ENCODE results near the gene ZNF618. TPM values are rescaled to one million over a fixed set of nuclear protein-coding genes. Genes with fewer than 3 reads are reported as not detected.

Gene ZNF618
- total RNA-seq, 1 experiment from 2014 or later, result 22.0 TPM

DNA sequence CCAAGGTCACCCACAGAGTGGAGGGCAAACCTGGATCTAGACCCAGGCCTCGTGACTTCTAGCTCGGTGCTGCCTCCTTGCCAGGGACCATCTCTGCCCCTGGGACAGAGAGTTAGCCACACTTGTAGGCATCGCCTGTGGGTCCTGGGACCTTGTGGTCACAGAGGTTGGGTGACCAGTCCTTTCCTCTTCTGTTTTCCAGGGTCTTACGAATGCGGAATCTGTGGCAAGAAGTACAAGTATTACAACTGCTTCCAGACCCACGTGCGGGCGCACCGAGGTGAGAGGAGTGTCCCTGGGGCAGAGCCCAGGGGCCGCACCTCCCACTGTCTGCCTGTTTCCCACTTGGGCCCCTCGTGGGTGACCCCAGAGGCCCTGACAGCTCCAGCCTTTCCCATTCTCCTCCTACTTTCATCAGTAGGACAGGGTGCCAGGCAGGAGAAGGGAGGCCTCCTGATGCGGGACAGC, 125.7 kb downstream of the ZNF618 start (continued):
- TF ChIP-seq, protein P1, sequence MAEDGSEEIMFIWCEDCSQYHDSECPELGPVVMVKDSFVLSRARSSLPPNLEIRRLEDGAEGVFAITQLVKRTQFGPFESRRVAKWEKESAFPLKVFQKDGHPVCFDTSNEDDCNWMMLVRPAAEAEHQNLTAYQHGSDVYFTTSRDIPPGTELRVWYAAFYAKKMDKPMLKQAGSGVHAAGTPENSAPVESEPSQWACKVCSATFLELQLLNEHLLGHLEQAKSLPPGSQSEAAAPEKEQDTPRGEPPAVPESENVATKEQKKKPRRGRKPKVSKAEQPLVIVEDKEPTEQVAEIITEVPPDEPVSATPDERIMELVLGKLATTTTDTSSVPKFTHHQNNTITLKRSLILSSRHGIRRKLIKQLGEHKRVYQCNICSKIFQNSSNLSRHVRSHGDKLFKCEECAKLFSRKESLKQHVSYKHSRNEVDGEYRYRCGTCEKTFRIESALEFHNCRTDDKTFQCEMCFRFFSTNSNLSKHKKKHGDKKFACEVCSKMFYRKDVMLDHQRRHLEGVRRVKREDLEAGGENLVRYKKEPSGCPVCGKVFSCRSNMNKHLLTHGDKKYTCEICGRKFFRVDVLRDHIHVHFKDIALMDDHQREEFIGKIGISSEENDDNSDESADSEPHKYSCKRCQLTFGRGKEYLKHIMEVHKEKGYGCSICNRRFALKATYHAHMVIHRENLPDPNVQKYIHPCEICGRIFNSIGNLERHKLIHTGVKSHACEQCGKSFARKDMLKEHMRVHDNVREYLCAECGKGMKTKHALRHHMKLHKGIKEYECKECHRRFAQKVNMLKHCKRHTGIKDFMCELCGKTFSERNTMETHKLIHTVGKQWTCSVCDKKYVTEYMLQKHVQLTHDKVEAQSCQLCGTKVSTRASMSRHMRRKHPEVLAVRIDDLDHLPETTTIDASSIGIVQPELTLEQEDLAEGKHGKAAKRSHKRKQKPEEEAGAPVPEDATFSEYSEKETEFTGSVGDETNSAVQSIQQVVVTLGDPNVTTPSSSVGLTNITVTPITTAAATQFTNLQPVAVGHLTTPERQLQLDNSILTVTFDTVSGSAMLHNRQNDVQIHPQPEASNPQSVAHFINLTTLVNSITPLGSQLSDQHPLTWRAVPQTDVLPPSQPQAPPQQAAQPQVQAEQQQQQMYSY (CRISPR knock-in tag; IDR thresholded peaks at IDR 0.05), result no peak
- TF ChIP-seq CBFB (CRISPR knock-in tag; IDR thresholded peaks at IDR 0.05; ENCODE audit: low read depth) (no peak), CREB1 (CRISPR knock-in tag; IDR thresholded peaks at IDR 0.05) (no peak), SMAD4 (CRISPR knock-in tag; IDR thresholded peaks at IDR 0.05) (no peak), ZNF317 (CRISPR knock-in tag; IDR thresholded peaks at IDR 0.05; ENCODE audit: borderline replicate concordance, low read depth) (no peak), GRHL2 (CRISPR knock-in tag; IDR thresholded peaks at IDR 0.05; ENCODE audit: insufficient replicate concordance, severe bottlenecking) (no peak)
- TF ChIP-seq, protein P2, sequence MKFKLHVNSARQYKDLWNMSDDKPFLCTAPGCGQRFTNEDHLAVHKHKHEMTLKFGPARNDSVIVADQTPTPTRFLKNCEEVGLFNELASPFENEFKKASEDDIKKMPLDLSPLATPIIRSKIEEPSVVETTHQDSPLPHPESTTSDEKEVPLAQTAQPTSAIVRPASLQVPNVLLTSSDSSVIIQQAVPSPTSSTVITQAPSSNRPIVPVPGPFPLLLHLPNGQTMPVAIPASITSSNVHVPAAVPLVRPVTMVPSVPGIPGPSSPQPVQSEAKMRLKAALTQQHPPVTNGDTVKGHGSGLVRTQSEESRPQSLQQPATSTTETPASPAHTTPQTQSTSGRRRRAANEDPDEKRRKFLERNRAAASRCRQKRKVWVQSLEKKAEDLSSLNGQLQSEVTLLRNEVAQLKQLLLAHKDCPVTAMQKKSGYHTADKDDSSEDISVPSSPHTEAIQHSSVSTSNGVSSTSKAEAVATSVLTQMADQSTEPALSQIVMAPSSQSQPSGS (CRISPR knock-in tag; IDR thresholded peaks at IDR 0.05; ENCODE audit: borderline replicate concordance, low read depth), result no peak
- TF ChIP-seq, protein P3, sequence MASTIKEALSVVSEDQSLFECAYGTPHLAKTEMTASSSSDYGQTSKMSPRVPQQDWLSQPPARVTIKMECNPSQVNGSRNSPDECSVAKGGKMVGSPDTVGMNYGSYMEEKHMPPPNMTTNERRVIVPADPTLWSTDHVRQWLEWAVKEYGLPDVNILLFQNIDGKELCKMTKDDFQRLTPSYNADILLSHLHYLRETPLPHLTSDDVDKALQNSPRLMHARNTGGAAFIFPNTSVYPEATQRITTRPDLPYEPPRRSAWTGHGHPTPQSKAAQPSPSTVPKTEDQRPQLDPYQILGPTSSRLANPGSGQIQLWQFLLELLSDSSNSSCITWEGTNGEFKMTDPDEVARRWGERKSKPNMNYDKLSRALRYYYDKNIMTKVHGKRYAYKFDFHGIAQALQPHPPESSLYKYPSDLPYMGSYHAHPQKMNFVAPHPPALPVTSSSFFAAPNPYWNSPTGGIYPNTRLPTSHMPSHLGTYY (CRISPR knock-in tag; IDR thresholded peaks at IDR 0.05), result no peak
- TF ChIP-seq, protein P4, sequence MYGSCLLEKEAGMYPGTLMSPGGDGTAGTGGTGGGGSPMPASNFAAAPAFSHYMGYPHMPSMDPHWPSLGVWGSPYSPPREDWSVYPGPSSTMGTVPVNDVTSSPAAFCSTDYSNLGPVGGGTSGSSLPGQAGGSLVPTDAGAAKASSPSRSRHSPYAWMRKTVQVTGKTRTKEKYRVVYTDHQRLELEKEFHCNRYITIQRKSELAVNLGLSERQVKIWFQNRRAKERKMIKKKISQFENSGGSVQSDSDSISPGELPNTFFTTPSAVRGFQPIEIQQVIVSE (CRISPR knock-in tag; IDR thresholded peaks at IDR 0.05; ENCODE audit: borderline replicate concordance), result no peak
- TF ChIP-seq, protein P5, sequence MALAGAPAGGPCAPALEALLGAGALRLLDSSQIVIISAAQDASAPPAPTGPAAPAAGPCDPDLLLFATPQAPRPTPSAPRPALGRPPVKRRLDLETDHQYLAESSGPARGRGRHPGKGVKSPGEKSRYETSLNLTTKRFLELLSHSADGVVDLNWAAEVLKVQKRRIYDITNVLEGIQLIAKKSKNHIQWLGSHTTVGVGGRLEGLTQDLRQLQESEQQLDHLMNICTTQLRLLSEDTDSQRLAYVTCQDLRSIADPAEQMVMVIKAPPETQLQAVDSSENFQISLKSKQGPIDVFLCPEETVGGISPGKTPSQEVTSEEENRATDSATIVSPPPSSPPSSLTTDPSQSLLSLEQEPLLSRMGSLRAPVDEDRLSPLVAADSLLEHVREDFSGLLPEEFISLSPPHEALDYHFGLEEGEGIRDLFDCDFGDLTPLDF (CRISPR knock-in tag; IDR thresholded peaks at IDR 0.05), result no peak

DNA sequence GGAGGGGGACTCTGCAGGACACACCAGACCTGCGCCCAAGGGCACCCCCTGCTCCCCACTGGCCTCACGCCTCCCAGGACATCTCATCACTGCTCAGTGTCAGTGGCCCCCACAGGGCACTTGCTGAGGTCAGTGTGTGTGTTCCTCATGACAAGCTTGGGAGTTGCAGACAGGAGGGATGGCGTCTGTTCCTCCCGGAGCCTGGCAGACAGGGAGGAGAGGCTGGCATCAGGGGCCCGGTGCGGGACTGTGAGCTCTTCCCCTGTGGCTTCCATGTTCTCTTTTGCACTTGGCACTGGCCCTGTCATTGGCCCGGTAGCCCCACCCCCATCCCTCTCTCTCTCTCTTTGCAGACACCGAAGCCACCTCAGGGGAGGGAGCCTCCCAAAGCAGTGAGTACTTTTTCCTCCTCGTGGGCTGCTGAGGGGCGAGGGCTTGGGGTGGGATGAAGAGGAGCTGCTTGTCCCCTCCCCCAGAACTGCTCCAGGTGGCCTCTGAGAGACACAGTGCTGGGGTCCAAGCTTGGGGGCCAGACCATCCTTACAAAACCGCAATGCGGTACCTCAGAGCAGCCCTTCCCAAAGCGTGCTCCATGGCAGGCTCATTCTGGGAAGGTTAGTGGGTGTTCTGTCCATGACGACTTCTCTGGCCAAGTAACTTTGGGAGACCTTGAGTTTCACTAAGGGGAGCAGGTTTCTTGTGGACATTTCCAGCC, 126.3 kb downstream of the ZNF618 start:
- Mint-ChIP-seq H3K27ac (no peak overlapping the region), H3K4me1 (no peaks in the 10 kb centered on the region), H3K27me3 (ENCODE audit: low read depth) (no peaks in the 10 kb centered on the region), H3K36me3 (no peaks in the 10 kb centered on the region), H3K9me3 (no peaks in the 10 kb centered on the region), H3K4me3 (no peak overlapping the region)
- TF ChIP-seq MXD4 (CRISPR knock-in tag; IDR thresholded peaks at IDR 0.05; ENCODE audit: borderline replicate concordance) (no peak), ZBTB21 (CRISPR knock-in tag; IDR thresholded peaks at IDR 0.05; ENCODE audit: borderline replicate concordance) (no peak), SMAD4 (CRISPR knock-in tag; IDR thresholded peaks at IDR 0.05) (no peak), RORB (CRISPR knock-in tag; IDR thresholded peaks at IDR 0.05) (no peak), ZNF416 (CRISPR knock-in tag; IDR thresholded peaks at IDR 0.05) (no peak), TEAD1 (CRISPR knock-in tag; IDR thresholded peaks at IDR 0.05) (no peak), OVOL2 (CRISPR knock-in tag; IDR thresholded peaks at IDR 0.05; ENCODE audit: borderline replicate concordance) (no peak), ESRRA (CRISPR knock-in tag; IDR thresholded peaks at IDR 0.05; ENCODE audit: borderline replicate concordance) (no peak), TCF7 (CRISPR knock-in tag; IDR thresholded peaks at IDR 0.05; ENCODE audit: low read depth) (no peak), CBFB (CRISPR knock-in tag; IDR thresholded peaks at IDR 0.05; ENCODE audit: low read depth) (no peak), FOXP1 (CRISPR knock-in tag; IDR thresholded peaks at IDR 0.05; ENCODE audit: borderline replicate concordance) (no peak)
- TF ChIP-seq, protein P6, sequence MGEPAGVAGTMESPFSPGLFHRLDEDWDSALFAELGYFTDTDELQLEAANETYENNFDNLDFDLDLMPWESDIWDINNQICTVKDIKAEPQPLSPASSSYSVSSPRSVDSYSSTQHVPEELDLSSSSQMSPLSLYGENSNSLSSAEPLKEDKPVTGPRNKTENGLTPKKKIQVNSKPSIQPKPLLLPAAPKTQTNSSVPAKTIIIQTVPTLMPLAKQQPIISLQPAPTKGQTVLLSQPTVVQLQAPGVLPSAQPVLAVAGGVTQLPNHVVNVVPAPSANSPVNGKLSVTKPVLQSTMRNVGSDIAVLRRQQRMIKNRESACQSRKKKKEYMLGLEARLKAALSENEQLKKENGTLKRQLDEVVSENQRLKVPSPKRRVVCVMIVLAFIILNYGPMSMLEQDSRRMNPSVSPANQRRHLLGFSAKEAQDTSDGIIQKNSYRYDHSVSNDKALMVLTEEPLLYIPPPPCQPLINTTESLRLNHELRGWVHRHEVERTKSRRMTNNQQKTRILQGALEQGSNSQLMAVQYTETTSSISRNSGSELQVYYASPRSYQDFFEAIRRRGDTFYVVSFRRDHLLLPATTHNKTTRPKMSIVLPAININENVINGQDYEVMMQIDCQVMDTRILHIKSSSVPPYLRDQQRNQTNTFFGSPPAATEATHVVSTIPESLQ (CRISPR knock-in tag; IDR thresholded peaks at IDR 0.05), result no peak
- TF ChIP-seq, protein P3 (CRISPR knock-in tag; IDR thresholded peaks at IDR 0.05), result no peak
- TF ChIP-seq, protein P7, sequence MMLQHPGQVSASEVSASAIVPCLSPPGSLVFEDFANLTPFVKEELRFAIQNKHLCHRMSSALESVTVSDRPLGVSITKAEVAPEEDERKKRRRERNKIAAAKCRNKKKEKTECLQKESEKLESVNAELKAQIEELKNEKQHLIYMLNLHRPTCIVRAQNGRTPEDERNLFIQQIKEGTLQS (CRISPR knock-in tag; conservative IDR thresholded peaks at IDR 0.05), result no peak
- ATAC-seq (no peak), DNase-seq (ENCODE audit: low spot score) (no peak)
- ChIA-PET POLR2A (interaction anchor here (0.5 kb wide), 1 partner anchor 327 kb away, joined by 5 read pairs; no protein-coding TSS in a partner anchor), CTCF (interaction anchor here (0.7 kb wide), 1 partner anchor 160 kb away, joined by 3 read pairs; no protein-coding TSS in a partner anchor)
